ENCODE data around the gene AWAT2.

DNA sequence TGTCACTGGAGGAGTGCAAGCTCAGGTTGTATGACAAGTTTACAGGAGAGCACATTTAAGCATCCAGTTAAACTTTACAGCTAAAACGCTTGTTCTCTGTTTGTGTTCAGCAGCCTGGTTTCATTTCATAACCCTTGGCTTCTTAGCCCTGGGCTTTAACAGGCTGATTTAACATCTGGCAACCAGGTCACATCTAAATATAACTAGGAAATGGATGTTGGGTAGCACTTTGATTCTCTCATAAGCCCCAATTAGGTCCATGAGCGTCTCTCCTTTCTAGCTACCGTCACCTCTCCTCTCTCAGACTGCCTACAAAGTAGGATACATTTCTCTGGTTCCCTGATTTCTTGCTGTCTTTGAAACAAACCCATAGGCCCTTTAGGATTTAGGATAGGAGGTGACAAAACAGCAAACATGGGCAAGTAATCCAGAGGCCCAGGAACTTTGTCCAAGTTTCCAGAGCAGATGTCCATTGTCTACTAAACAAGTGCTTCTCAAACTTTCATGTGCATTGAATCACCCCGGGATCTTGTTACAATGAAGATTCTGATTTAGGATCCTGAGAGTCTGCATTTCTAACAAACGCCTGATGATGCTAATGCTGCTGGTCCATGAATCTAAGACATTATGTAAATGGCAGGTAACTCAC lies 35.0 kb upstream of the AWAT2 start:
- TF ChIP-seq, protein P1, sequence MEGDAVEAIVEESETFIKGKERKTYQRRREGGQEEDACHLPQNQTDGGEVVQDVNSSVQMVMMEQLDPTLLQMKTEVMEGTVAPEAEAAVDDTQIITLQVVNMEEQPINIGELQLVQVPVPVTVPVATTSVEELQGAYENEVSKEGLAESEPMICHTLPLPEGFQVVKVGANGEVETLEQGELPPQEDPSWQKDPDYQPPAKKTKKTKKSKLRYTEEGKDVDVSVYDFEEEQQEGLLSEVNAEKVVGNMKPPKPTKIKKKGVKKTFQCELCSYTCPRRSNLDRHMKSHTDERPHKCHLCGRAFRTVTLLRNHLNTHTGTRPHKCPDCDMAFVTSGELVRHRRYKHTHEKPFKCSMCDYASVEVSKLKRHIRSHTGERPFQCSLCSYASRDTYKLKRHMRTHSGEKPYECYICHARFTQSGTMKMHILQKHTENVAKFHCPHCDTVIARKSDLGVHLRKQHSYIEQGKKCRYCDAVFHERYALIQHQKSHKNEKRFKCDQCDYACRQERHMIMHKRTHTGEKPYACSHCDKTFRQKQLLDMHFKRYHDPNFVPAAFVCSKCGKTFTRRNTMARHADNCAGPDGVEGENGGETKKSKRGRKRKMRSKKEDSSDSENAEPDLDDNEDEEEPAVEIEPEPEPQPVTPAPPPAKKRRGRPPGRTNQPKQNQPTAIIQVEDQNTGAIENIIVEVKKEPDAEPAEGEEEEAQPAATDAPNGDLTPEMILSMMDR (conservative IDR thresholded peaks at IDR 0.05 in 1 of 2, IDR thresholded peaks at IDR 0.05 in 1 of 2; ENCODE audit: extremely low read depth in 1 of 2, insufficient read depth in 1 of 2, low read depth in 1 of 2, low read length in 2 of 2), result no peak
- no peak for TF ChIP-seq EZH2 (IDR thresholded peaks at IDR 0.05; ENCODE audit: borderline replicate concordance, low read length)

Data from mammary epithelial cell (primary cell).